OCI-LY3 (cell line): ENCODE data around the gene FAM240A.

ENCODE experiments used
- EZH2phosphoT487 ChIP-seq: fragments of 200-600 bp; shearing (Covaris generic); IDR thresholded peaks from 2 replicates; pipeline ENCODE4 v1.6.1; 2018; ENCODE audit warnings: antibody characterized with exemption, mixed run types, low read depth
- TF ChIP-seq, protein P1 (sequence below): fragments of 200-600, 300-600 bp; sonication (generic); IDR thresholded peaks from 2 replicates; pipeline ENCODE4 v1.5.1; 2014; ENCODE audit warnings: antibody characterized with exemption, low read length, low read depth

DNA sequence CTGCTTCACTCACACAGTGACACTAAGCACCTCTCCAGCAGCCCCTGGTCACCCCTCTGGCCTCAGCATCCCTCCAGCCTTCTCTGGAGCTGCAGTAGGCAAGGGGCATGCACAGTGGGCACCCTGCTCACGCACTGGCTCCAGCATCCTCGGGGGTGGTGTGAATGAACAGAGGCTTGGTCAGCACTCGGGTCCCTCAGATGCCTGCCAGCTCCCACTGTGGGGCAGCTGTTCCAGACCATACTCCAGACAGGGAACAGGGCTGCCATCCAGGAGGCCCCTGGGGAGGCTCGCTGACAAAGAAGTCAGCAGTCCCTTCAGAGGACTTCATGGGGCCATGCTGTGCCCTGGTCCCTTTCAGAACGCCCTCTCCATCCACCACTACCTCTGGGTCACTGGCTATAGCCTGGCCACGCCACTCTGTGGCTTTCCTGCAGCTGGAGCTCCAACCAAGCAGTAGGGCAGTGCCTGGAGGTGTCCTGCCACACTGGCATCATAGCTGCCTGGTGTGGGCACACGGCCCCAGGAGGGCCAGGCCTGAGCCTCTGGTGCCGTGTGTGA, 54.8 kb downstream of the FAM240A start:
- TF ChIP-seq, protein P1, sequence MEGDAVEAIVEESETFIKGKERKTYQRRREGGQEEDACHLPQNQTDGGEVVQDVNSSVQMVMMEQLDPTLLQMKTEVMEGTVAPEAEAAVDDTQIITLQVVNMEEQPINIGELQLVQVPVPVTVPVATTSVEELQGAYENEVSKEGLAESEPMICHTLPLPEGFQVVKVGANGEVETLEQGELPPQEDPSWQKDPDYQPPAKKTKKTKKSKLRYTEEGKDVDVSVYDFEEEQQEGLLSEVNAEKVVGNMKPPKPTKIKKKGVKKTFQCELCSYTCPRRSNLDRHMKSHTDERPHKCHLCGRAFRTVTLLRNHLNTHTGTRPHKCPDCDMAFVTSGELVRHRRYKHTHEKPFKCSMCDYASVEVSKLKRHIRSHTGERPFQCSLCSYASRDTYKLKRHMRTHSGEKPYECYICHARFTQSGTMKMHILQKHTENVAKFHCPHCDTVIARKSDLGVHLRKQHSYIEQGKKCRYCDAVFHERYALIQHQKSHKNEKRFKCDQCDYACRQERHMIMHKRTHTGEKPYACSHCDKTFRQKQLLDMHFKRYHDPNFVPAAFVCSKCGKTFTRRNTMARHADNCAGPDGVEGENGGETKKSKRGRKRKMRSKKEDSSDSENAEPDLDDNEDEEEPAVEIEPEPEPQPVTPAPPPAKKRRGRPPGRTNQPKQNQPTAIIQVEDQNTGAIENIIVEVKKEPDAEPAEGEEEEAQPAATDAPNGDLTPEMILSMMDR: no peak
- TF ChIP-seq EZH2phosphoT487: no peak
